Fibroblast of skin of right biceps (primary cell): ENCODE data around the gene LRRTM3.
A peak's percentile ranks its signal among the peaks of the same experiment; 100 is the strongest.

ENCODE experiments used
- DNase-seq: peaks from one replicate; pipeline ENCODE4 v3.0.0-alpha.2; 2013

Gene LRRTM3

DNA sequence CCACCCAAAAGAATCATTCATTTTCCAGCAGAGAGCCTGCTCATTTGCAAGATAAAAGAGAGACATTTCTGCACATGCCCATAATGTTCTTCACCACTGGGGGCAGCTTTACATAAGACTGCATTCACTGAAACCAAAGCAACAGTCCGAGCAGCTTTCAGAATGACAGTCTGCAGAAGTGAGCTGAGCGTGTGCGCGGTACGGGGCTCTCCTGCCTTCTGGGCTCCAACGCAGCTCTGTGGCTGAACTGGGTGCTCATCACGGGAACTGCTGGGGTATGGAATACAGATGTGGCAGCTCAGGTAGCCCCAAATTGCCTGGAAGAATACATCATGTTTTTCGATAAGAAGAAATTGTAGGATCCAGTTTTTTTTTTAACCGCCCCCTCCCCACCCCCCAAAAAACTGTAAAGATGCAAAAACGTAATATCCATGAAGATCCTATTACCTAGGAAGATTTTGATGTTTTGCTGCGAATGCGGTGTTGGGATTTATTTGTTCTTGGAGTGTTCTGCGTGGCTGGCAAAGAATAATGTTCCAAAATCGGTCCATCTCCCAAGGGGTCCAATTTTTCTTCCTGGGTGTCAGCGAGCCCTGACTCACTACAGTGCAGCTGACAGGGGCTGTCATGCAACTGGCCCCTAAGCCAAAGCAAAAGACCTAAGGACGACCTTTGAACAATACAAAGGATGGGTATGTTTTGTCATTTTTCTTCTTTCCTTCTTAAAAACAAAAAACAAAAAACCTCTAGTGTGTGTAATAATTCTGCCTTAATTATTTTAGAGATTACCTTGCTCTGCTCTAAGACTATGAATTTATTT lies at the start of gene LRRTM3:
LRRTM3 (plus strand) TSS at position 141 of the 820 bp plus-strand sequence.
- DNase-seq, result peak; percentile 82

DNA sequence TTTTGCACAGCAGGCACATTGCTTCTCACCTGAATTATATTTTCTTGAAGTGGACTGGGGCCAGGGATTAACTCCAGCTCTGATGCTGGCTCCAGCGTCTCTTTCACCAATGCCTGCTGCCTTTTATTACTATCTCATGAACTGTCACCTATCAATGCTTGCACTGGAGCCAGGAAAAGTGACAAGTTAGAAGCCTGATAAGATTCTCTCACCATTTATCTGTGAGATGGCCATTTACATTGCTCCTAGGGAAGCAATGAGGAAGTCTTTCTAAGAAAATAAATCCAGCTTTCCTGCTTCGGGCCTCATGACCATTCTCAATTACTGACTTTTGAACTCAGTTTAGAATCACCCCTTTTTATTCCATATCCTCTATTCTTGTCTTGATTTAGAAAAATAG lies 48.5 kb upstream of the LRRTM3 start:
- DNase-seq, result no peak

DNA sequence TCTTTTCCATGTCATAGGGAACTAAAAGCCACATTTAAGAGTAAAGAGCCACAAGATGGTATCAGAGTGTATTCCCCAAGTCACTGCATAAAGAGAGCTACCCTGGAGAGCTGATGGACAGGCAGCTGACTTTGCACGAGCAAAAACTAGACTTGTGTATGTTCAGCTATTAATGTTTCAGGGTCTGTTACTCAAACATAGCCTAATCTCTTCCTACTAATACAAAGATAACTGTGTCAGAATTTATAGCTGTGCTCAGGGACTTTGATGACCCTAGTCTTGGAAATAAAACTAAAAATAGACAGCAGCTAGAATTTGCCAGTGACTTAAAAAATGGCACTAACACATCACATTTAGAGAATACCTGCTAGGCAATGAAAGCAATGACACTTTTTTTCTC lies 45.5 kb upstream of the LRRTM3 start:
- DNase-seq, result no peak

DNA sequence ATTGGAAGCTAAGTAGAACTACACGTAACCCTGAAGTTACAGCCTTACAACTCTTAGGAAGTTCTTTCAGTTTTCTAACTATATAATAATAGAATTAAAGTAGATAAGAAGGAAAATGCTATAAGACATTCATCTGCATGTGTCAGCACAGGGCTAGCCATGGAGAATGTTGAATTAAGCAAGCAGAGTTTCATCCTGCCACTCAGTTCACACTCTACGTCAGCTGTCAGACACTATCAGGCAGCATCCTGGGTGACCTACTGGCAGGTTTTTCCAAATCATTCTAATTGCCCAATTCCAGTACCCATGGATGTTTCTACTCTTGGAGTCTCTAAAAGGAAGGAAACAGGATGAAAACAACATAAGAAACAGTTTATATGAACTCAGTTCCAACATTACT lies 45.0 kb upstream of the LRRTM3 start:
- DNase-seq, result no peak

DNA sequence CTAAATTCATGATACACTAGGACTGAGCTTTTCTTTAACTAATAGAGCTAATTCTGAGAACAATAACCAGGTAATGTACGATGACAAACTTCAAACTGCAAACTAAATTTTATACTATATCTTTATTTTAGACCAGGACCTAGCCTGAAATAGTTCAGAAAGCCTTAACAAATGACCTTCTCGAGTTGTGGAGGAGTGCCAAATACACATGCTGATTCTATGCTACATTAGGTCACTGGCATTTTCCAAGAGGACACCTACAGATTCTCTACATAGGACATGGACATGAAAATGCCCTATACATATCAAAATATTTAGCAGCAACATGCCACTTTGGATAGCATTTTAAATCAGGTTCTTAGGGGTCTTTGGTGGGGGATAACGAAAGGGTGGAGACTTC lies 44.0 kb upstream of the LRRTM3 start:
- no peak for DNase-seq

DNA sequence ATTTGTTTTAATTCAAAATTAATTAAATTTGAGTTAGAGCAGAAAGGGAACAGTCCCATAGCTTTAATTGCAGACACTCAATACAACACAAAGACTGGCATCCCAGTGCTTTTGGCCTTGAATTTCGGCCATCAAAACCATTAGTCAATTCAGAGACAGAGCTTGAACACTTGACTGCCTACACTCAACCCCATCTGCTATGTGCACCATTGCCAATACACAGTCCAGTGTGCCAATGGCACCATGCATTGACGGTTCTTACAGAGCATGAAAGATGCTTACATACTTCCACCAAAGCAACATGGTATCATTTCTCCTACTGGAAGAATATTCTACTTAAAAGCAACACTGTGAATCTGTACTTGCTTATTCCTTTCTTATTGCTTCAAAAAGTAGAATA lies 43.6 kb upstream of the LRRTM3 start:
- DNase-seq, result no peak

DNA sequence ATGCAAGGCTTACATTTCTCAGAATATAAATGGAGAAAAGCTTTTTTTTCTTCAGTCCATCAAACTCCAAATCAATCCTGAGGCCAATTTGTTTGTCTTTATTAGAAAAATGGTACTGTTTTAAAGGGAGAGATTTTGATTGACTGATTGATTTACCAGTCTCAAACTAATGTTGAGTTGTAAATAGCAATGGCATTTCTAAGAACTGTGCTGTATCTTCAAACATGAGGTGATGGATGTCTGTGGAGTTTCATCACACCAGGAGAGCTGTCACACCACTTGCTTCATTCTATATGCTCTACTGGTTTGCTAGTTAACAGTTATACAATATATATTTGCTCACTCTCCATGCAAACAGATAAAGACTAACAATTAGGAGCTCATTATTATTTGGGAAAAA lies 39.0 kb upstream of the LRRTM3 start:
- no peak for DNase-seq

DNA sequence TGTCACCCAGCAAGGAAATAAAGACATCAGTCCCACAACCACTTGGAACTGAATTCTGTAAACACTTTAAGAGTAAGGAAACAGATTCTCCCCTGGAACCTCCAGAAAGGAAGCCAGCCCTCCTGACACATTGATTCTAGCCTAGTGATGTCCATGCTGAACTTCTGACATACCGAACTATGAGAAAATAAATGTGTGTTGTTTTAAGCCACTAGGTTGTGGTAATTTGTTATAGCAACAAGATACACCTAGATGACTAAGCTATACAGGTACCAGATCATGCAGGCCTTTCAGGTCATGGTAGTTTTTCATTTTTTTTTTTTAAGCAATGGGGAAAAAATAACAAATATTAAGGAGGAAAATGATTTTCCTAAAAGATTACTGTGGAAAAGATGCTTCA lies 37.6 kb upstream of the LRRTM3 start:
- no peak for DNase-seq

DNA sequence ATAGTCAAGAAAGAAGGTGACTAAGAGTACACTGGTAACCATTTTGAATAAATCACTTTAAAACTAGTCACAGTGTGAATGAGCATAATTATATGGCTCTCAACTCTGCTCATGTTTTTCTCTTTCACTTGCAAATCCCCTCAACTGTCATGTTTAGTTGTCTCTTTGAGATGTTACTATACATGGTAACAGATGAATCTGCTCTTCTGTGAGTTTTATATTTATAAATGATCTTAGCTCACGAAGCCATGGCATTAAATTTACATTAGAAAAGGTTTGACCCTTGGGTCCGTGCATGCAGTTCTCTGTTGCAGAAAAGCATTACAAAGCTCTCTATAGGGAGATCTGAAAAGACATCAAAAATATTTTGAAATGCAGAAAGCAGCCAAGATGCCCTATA lies 33.0 kb upstream of the LRRTM3 start:
- no peak for DNase-seq

DNA sequence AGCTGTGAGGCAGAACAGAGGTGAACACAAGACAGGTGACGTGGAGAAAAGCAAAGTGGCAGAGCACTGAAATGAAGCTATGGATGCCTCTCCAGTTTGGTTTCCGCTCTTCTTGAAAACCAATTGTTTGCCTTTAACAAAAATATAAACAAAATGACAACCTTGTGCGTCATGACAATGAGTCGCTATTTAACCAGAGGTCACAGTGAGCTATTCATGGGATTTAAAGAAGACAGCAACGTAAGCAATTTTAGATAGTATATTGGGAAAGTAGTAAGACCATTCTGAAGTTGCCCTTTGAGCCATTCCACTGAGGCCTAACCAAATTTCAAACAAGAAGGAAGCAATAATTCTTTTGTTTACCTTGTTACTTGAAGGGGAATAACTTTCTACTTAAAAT lies 15.2 kb upstream of the LRRTM3 start:
- DNase-seq, result no peak

DNA sequence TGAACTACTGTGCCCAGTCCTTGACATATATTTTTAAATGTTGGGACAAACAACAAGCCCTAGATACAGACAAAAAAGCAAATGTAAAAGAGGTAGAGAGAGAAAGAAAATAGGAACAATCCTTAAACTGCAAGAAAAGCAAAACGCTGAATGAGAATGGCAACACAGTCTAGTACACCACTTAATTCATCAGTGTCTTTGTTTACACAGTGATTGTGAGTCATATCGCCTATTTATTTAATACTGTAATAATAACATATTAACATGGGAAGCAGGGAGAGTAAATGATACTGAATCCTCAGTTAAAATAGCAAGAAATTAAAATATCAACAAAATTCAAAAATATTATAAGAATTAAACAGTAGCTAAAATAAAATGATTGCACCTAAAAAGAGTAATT lies 9.8 kb upstream of the LRRTM3 start:
- DNase-seq, result no peak

DNA sequence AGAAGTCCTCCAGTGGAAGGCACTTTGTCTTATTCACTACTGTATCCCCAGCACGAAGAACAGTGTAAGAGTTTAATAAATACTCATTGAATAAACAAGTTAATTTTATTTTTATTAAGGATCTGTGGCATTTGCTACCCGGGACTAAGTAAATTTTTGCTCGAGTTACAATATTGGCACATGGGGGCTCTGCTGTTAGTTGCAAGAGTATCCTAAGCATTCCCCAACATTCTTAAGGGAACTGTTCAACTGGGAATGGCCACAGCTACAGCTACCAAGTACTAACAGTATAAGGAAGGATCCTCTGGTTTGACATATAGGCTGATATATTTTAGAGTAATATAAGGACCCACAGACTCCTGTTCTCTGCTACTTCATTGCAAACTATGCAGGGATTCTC lies 8.7 kb upstream of the LRRTM3 start:
- DNase-seq, result no peak

DNA sequence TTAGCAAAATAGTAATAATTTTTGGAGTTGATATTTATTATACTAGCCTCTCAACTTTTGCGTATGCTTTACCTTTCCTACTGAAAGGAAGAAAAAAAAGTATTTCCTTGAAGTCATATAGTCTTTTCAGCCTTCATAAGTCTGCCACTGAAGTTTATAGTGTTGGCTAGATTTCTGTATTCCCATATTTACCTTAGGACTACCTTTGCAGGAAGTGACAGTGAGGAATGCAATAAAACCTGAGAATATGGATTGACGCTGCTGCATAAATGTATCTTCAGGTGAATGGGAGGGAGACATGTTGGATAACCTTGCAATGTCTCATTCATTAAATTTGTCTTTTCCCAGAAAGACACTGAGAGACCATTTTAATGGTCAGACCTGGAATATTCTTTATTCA lies 6.6 kb upstream of the LRRTM3 start:
- no peak for DNase-seq

DNA sequence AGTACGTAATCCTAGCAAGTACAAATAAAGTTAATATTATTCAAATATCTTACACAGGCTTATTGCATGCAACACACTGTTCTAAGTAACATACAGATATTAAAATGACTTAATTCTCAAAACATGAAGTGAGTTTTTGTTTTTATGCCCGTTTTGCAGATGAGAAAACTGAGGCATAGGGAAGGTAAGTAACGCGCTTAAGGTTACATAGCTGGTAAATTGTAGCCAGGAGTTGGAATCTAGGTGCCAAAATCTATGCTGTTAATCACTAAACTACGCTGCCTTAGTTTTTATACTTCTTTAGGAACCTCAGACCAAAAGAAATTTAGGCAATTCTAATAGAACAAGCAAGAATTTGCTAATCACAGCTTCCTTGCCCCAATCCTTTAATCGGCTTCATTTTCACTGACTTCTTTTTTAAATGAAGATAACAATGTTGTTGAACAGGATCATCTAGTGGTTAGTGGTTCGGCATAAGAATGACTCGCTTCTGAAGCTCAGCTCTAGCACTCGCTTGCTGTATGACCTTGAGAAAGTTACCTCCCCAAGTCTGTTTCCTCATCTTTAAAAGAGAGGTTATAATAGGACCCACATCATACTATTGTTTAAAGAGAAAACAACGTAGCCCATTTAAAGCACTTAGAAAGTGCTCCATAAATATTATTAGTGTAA lies 1.0 kb upstream of the LRRTM3 start:
- DNase-seq, result peak; percentile 7

DNA sequence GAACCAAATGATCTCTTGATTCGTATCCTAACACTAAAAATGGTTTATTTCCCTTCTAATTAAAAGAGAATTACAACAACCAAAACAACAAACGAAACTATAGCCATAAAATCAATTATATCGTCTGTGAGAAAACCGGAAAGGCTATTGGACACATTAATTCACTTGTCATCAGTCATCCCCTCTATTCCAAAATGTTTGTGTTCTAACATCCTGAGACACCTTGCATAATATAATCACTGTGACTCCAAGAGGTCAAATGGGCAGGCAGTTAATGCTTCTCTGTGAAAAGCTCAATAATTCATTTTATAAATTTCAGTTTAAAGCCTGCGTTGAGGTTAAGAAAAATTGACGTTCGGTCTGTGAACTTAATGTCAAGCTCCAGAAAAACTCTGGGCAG lies 463 bp upstream of the LRRTM3 start:
- no peak for DNase-seq

DNA sequence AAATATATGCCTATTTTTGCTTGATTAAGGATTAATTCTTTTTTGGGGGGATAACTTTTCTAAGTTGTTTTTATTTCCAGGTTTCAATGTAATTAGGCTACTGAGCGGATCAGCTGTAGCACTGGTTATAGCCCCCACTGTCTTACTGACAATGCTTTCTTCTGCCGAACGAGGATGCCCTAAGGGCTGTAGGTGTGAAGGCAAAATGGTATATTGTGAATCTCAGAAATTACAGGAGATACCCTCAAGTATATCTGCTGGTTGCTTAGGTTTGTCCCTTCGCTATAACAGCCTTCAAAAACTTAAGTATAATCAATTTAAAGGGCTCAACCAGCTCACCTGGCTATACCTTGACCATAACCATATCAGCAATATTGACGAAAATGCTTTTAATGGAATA lies 1.0 kb downstream of the LRRTM3 start:
- DNase-seq, result no peak

DNA sequence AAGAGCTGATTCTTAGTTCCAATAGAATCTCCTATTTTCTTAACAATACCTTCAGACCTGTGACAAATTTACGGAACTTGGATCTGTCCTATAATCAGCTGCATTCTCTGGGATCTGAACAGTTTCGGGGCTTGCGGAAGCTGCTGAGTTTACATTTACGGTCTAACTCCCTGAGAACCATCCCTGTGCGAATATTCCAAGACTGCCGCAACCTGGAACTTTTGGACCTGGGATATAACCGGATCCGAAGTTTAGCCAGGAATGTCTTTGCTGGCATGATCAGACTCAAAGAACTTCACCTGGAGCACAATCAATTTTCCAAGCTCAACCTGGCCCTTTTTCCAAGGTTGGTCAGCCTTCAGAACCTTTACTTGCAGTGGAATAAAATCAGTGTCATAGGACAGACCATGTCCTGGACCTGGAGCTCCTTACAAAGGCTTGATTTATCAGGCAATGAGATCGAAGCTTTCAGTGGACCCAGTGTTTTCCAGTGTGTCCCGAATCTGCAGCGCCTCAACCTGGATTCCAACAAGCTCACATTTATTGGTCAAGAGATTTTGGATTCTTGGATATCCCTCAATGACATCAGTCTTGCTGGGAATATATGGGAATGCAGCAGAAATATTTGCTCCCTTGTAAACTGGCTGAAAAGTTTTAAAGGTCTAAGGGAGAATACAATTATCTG lies 1.6 kb downstream of the LRRTM3 start:
- DNase-seq, result no peak

DNA sequence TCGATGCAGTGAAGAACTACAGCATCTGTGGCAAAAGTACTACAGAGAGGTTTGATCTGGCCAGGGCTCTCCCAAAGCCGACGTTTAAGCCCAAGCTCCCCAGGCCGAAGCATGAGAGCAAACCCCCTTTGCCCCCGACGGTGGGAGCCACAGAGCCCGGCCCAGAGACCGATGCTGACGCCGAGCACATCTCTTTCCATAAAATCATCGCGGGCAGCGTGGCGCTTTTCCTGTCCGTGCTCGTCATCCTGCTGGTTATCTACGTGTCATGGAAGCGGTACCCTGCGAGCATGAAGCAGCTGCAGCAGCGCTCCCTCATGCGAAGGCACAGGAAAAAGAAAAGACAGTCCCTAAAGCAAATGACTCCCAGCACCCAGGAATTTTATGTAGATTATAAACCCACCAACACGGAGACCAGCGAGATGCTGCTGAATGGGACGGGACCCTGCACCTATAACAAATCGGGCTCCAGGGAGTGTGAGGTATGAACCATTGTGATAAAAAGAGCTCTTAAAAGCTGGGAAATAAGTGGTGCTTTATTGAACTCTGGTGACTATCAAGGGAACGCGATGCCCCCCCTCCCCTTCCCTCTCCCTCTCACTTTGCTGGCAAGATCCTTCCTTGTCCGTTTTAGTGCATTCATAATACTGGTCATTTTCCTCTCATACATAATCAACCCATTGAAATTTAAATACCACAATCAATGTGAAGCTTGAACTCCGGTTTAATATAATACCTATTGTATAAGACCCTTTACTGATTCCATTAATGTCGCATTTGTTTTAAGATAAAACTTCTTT lies 2.3 kb downstream of the LRRTM3 start:
- peak; percentile 58 for DNase-seq

DNA sequence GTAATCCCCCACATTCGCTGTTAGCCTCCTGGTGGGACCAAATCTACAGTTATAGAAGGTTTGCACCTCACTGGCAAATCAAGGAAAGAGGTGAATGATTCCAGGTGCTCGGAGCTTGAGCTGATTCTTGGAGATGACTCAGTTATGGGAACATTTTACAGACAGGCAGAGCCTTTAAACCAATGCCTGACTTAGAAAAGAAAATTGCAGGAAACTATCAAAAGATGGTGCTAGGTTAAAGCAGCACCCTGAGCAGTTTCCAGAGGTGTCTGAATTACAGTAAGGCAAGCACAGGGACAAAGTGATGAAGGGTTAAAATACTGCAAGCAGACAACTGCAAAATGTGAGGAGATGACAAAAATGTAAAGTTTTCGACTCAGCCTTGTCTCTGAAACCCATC lies 2.9 kb downstream of the LRRTM3 start:
- DNase-seq, result no peak

DNA sequence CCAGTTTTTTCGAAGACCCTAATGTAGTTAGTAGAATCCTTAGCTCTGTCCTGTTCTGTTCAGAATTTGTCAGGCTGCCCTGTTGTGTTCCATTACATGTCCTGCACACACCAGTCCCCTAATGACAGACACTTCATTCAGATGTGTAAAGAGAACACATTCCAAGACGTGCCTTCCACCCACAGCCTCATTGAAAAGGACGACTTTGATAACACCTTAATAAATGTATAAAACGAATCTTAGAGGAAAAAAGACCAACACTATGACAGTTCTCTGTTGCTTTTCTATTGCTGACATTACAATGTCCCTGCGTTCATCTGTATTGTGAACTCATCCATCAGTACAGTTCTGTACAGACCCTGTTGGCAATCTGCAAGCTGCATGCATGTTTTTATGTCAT lies 3.5 kb downstream of the LRRTM3 start:
- DNase-seq, result no peak

DNA sequence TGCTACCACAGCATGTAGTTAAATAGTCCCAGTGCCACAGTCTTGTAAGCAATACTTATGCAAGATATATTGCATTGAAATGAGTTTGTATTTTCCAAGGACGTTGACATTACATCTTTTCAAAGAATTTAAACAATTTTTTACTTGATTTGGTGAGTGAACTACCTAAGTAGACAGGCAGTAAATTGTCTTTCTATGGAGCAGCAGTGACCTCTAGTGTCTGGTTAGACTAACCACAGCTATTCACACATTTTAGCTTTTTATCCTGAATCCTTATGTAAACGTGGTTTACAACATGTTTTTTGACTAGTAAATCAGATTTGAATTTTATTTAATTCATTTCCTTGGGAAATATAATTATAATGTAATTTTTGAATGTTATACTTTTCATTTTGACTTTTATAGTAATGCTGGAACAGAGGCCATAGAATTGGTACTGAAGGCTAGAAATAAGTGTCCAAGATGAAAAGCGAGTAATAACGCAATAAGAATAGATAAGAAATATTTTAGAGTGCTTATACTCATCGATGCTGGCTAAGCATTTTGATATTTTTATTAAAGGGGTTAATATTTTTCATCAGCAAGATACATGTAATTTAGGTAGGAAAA lies 5.6 kb downstream of the LRRTM3 start:
- peak; percentile 70 for DNase-seq

DNA sequence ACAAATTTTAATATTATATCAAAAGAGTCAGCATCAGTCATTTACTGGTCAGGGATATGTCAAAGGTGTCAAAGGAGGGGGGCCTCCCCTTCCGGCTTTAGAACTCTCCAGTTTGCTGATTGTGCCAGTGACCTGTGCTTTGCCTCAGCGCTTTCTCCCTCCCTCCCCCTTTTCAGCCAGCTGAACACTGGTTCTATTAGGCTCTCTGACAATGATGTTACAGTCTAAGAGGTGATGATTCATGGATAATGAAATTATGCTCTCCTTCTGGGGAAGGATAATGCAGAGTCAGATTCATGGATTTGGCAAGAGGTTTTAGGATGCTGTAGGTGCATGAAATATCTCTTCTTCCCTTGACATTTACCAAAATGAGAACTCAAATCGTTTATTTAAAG lies 6.1 kb downstream of the LRRTM3 start:
- DNase-seq, result peak; percentile 3

DNA sequence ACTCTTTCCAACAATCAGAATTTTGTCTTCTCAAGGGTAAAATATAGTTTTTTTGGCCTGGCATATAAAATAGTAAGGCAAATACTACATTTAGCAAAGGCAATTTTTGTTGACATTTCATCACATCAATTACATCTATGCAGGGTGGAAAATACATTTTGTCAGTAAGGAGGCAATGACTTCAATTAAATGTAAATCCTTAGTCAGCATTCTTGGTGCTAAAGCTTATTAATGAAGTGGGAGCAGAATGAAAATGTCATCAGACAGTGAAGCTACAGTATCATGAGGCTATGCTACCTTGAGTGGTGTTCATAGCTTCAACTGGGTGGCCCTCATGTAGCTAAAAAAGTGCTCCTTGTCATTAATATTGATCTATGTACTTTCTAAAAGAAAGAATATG lies 8.9 kb downstream of the LRRTM3 start:
- DNase-seq, result no peak
